Testis (tissue), 2 donors: ENCODE data around the gene TRAK1.
"Not testable (repeated sequence)": the region's sequence is repeated elsewhere in the genome, so short reads cannot be mapped to it uniquely, and the experiment has no call there.

Experiments used
- POLR2A ChIP-seq: fragments of 450-650 bp; IDR thresholded peaks from one replicate; pipeline ENCODE4 v1.6.1; 2017; ENCODE audit warnings: antibody characterized with exemption, mild to moderate bottlenecking, moderate library complexity
- TF ChIP-seq, protein P1 (sequence below), 3 experiments: fragments of 450-650 bp in 2 of 3; fragments of 200-600 bp in 1 of 3; sonication (generic) in 1 of 3; IDR thresholded peaks; one replicate each; pipeline ENCODE4 v1.5.1; 2016 to 2019; ENCODE audit warnings: antibody characterized with exemption in 3 of 3, mild to moderate bottlenecking in 2 of 3, moderate library complexity in 1 of 3

DNA sequence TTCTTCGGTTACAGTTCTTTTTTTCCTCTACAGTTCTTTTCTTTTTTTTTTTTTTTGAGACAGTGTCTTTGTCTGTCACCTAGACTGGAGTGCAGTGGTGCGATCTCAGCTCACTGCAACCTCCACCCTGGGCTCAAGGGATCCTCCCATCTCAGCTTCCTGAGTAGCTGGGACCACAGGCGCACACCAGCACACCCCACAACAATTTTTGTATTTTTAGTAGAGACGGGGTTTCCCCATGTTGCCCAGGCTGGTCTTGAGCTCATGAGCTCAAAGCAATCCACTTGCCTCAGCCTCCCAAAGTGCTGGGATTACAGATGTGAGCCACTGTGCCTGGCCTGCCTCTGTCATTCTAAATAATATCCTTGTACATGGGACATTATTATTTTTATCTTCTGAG is 42.6 kb upstream of the TRAK1 start:
- not testable (repeated sequence) for TF ChIP-seq POLR2A
- TF ChIP-seq, protein P1, sequence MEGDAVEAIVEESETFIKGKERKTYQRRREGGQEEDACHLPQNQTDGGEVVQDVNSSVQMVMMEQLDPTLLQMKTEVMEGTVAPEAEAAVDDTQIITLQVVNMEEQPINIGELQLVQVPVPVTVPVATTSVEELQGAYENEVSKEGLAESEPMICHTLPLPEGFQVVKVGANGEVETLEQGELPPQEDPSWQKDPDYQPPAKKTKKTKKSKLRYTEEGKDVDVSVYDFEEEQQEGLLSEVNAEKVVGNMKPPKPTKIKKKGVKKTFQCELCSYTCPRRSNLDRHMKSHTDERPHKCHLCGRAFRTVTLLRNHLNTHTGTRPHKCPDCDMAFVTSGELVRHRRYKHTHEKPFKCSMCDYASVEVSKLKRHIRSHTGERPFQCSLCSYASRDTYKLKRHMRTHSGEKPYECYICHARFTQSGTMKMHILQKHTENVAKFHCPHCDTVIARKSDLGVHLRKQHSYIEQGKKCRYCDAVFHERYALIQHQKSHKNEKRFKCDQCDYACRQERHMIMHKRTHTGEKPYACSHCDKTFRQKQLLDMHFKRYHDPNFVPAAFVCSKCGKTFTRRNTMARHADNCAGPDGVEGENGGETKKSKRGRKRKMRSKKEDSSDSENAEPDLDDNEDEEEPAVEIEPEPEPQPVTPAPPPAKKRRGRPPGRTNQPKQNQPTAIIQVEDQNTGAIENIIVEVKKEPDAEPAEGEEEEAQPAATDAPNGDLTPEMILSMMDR (IDR thresholded peaks at IDR 0.05), result not testable (repeated sequence)
